CD4-positive, alpha-beta T cell (primary cell): ENCODE data around the gene ADAM21. TPM values are rescaled to one million over a fixed set of nuclear protein-coding genes. Genes with fewer than 3 reads are reported as not detected.
"Not testable (repeated sequence)": the region's sequence is repeated elsewhere in the genome, so short reads cannot be mapped to it uniquely, and the experiment has no call there.

Source experiments
- ATAC-seq: fragments of 200-7000 bp; cut with Tn5 transposase; one replicate; pipeline ENCODE4 v1.10.0; 2022; ENCODE audit warnings: mild to moderate bottlenecking; ENCODE audit not compliant: poor library complexity
- CTCF ChIA-PET: fragments of 350-600 bp; sonication (Branson Sonifier 250); formaldehyde crosslinking; loops from one replicate; lab custom pipeline; 2021; ENCODE audit warnings: antibody characterized with exemption, inconsistent platforms; lab: Charles Lee
- POLR2A ChIA-PET: fragments of 350-600 bp; sonication (Branson Sonifier 250); formaldehyde crosslinking; loops from one replicate; lab custom pipeline; 2021; ENCODE audit warnings: antibody characterized with exemption, inconsistent platforms; lab: Charles Lee
- DNase-seq, 14 experiments: peaks; one replicate each; pipeline ENCODE4 v3.0.0-alpha.2; 2013 to 2020; ENCODE audit warnings: mixed read lengths in 2 of 14
- H3K27ac ChIP-seq, 2 donors: one replicate each; pipeline versions ENCODE4 v1.5.1 to v1.7.0; 2013; ENCODE audit warnings: low read length in 2 of 2, low read depth in 1 of 2, mild to moderate bottlenecking in 1 of 2
- H3K27me3 ChIP-seq, 2 experiments: 1 replicate in 1 of 2; 2 replicates in 1 of 2; pipeline versions ENCODE4 v1.6.1 to v1.7.0; 2013; ENCODE audit warnings: low read length in 2 of 2, control low read depth in 1 of 2, mild to moderate bottlenecking in 1 of 2, moderate library complexity in 1 of 2; ENCODE audit not compliant: insufficient read depth in 2 of 2, control insufficient read depth in 1 of 2
- H3K36me3 ChIP-seq: one replicate; pipeline ENCODE4 v1.6.1; 2013; ENCODE audit warnings: low read length, control low read depth; ENCODE audit not compliant: insufficient read depth
- H3K4me1 ChIP-seq: one replicate; pipeline ENCODE4 v1.6.1; 2013; ENCODE audit warnings: low read length, control low read depth; ENCODE audit not compliant: insufficient read depth
- H3K4me3 ChIP-seq: one replicate; pipeline ENCODE4 v1.5.1; 2013; ENCODE audit warnings: mild to moderate bottlenecking, low read length, moderate library complexity
- H3K9me3 ChIP-seq, 2 experiments: 1 replicate in 1 of 2; 2 replicates in 1 of 2; pipeline versions ENCODE4 v1.6.1 to v1.7.0; 2013; ENCODE audit warnings: low read length in 2 of 2, mild to moderate bottlenecking in 2 of 2, control low read depth in 1 of 2, moderate library complexity in 1 of 2; ENCODE audit not compliant: control insufficient read depth in 1 of 2, insufficient read depth in 1 of 2
- H3K27ac Mint-ChIP-seq: one replicate; pipeline ENCODE4 v1.8.0; 2020; ENCODE audit warnings: mixed read lengths
- H3K27me3 Mint-ChIP-seq: one replicate; pipeline ENCODE4 v1.8.0; 2021; ENCODE audit warnings: mixed read lengths
- H3K36me3 Mint-ChIP-seq: one replicate; pipeline ENCODE4 v1.8.0; 2021; ENCODE audit warnings: low read depth, mixed read lengths
- H3K4me1 Mint-ChIP-seq: one replicate; pipeline ENCODE4 v1.8.0; 2021; ENCODE audit warnings: low read depth, mixed read lengths
- H3K4me3 Mint-ChIP-seq: one replicate; pipeline ENCODE4 v1.8.0; 2020; ENCODE audit warnings: mild to moderate bottlenecking, mixed read lengths
- H3K9me3 Mint-ChIP-seq: one replicate; pipeline ENCODE4 v1.8.0; 2020; ENCODE audit warnings: mixed read lengths
- intact Hi-C, 2 experiments: fragments of 100-400 bp; cut with DNase I in 1 of 2; cut with micrococcal nuclease in 1 of 2; formaldehyde crosslinking; loops; one replicate each; pipeline versions ENCODE4 v1.15.1 to v1.9.0; 2023 to 2025; cut with DNase I, micrococcal nuclease
- total RNA-seq, 174 experiments: library from RNA in 2 of 174; stranded (reverse) in 2 of 174; gene quantifications; one replicate each; pipeline ENCODE4 v1.2.3 and lab custom pipeline; 2021 to 2026
- TF ChIP-seq, protein P1 (sequence below): fragments of 200-600 bp; IDR thresholded peaks from one replicate; pipeline ENCODE4 v1.8.0; 2022; ENCODE audit warnings: antibody characterized with exemption, mild to moderate bottlenecking

Gene ADAM21
- total RNA-seq, 2 experiments from 2014 or later, result not detected

- POLR2A ChIA-PET, result no interaction called here
- Histone ChIP-seq H3K9me3 (no peaks in the 10 kb centered on the region), H3K27me3 (no peaks in the 10 kb centered on the region), H3K36me3 (no peaks in the 10 kb centered on the region), H3K4me3 (no peak overlapping the region), H3K4me1 (no peaks in the 10 kb centered on the region), H3K27ac (no peak overlapping the region)
- peaks cover 16% of the 10 kb centered on the region for H3K27me3 Mint-ChIP-seq
- TF ChIP-seq, protein P1, sequence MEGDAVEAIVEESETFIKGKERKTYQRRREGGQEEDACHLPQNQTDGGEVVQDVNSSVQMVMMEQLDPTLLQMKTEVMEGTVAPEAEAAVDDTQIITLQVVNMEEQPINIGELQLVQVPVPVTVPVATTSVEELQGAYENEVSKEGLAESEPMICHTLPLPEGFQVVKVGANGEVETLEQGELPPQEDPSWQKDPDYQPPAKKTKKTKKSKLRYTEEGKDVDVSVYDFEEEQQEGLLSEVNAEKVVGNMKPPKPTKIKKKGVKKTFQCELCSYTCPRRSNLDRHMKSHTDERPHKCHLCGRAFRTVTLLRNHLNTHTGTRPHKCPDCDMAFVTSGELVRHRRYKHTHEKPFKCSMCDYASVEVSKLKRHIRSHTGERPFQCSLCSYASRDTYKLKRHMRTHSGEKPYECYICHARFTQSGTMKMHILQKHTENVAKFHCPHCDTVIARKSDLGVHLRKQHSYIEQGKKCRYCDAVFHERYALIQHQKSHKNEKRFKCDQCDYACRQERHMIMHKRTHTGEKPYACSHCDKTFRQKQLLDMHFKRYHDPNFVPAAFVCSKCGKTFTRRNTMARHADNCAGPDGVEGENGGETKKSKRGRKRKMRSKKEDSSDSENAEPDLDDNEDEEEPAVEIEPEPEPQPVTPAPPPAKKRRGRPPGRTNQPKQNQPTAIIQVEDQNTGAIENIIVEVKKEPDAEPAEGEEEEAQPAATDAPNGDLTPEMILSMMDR, result no peak
- H3K9me3 Mint-ChIP-seq, result no peaks in the 10 kb centered on the region
- H3K4me1 Mint-ChIP-seq, result no peaks in the 10 kb centered on the region
- no peak overlapping the region for H3K4me3 Mint-ChIP-seq
- intact Hi-C loops, result no loop called here
- DNase-seq (no peak), ATAC-seq (no peak)
- H3K36me3 Mint-ChIP-seq, result no peaks in the 10 kb centered on the region
- CTCF ChIA-PET, result interaction anchor here (1.4 kb wide), 1 partner anchor 9 kb away, joined by 3 read pairs; no protein-coding TSS in a partner anchor
- no peak overlapping the region for H3K27ac Mint-ChIP-seq
Measured at GRCh38 chr14:70422538-70422937, 29.4 kb upstream of the ADAM21 start.

GRCh38 chr14:70425354-70425753 lies 26.6 kb upstream of the ADAM21 start:
- DNase-seq, result peak in 1 of 14 experiments; percentile 3
- Histone ChIP-seq H3K4me3 (no peak overlapping the region), H3K36me3 (no peaks in the 10 kb centered on the region), H3K27me3 (peaks cover 0 to 5% of the 10 kb centered on the region in 2 experiments), H3K9me3 (no peaks in the 10 kb centered on the region), H3K4me1 (no peaks in the 10 kb centered on the region), H3K27ac (no peak overlapping the region)
- TF ChIP-seq, protein P1, result no peak
- Mint-ChIP-seq H3K36me3 (peaks cover 3% of the 10 kb centered on the region), H3K4me1 (no peaks in the 10 kb centered on the region), H3K27ac (no peak overlapping the region), H3K4me3 (no peak overlapping the region), H3K27me3 (peaks cover 23% of the 10 kb centered on the region), H3K9me3 (peaks cover 2% of the 10 kb centered on the region)
- ATAC-seq, result no peak
- ChIA-PET POLR2A (no interaction called here), CTCF (no interaction called here)
- intact Hi-C loops, result no loop called here

DNA sequence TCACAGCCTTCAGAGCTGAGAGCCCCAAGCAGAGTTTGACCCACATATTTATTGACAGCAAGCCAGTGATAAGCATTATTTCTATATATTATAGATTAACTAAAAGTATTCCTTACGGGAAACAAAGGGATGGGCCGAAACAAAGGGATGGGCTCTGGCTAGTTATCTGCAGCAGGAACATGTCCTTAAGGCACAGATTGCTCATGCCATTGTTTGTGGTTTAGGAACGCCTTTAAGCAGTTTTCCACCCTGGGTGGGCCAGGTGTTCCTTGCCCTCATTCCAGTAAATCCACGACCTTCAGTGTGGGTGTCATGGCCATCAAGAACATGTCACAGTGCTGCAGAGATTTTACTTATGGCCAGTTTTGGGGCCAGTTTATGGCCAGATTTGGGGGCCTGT lies 25.4 kb upstream of the ADAM21 start:
- H3K4me1 Mint-ChIP-seq, H3K36me3 Mint-ChIP-seq, H3K27ac Mint-ChIP-seq, H3K4me3 Mint-ChIP-seq, H3K9me3 Mint-ChIP-seq, H3K9me3 ChIP-seq, ATAC-seq, H3K4me3 ChIP-seq, H3K27me3 ChIP-seq, H3K27ac ChIP-seq, POLR2A ChIA-PET, intact Hi-C loops, DNase-seq, H3K36me3 ChIP-seq, H3K4me1 ChIP-seq: not testable (repeated sequence)
- CTCF ChIA-PET, result interaction anchor here (0.6 kb wide), 1 partner anchor 58 kb away, joined by 3 read pairs; no protein-coding TSS in a partner anchor
- H3K27me3 Mint-ChIP-seq, result peaks cover 21% of the 10 kb centered on the region

- H3K27ac ChIP-seq, result no peak overlapping the region
- peaks cover 28% of the 10 kb centered on the region for H3K27me3 Mint-ChIP-seq
- H3K9me3 ChIP-seq, result peaks cover 7 to 17% of the 10 kb centered on the region in 2 experiments
- no peaks in the 10 kb centered on the region for H3K4me1 Mint-ChIP-seq
- peaks cover 20% of the 10 kb centered on the region for H3K9me3 Mint-ChIP-seq
- H3K4me1 ChIP-seq, result no peaks in the 10 kb centered on the region
- peaks cover 10% of the 10 kb centered on the region for H3K36me3 Mint-ChIP-seq
- DNase-seq, result no peak
- TF ChIP-seq, protein P1, result no peak
- H3K27ac Mint-ChIP-seq, result no peak overlapping the region
- H3K27me3 ChIP-seq, result peaks cover 0 to 12% of the 10 kb centered on the region in 2 experiments
- H3K36me3 ChIP-seq, result no peaks in the 10 kb centered on the region
- no peak for ATAC-seq
- ChIA-PET POLR2A (no interaction called here), CTCF (no interaction called here)
- H3K4me3 Mint-ChIP-seq, result no peak overlapping the region
- intact Hi-C loops, result no loop called here
- no peak overlapping the region for H3K4me3 ChIP-seq
Measured at GRCh38 chr14:70436867-70437266, 15.1 kb upstream of the ADAM21 start.
